Activated CD4-positive, alpha-beta T cell treated with anti-CD3 and anti-CD28 coated beads for 36 hours (primary cell): Measurements from ENCODE around the gene PLD5. TPM values are rescaled to one million over a fixed set of nuclear protein-coding genes. Genes with fewer than 3 reads are reported as not detected.
"Not testable (repeated sequence)": the region's sequence is repeated elsewhere in the genome, so short reads cannot be mapped to it uniquely, and the experiment has no call there.

Source experiments
- ATAC-seq: fragments of 200-7000 bp; cut with Tn5 transposase; one replicate; pipeline ENCODE4 v1.10.0; 2021; ENCODE audit warnings: mild to moderate bottlenecking, moderate library complexity
- CTCF ChIA-PET: fragments of 350-600 bp; sonication (Branson Sonifier 250); formaldehyde crosslinking; loops from one replicate; lab custom pipeline; 2021; ENCODE audit warnings: antibody characterized with exemption; lab: Charles Lee
- POLR2A ChIA-PET: fragments of 350-600 bp; sonication (Branson Sonifier 250); formaldehyde crosslinking; loops from one replicate; lab custom pipeline; 2021; ENCODE audit warnings: antibody characterized with exemption, inconsistent platforms; lab: Charles Lee
- DNase-seq: peaks from one replicate; pipeline ENCODE4 v3.0.0-alpha.2; 2020
- H3K27ac Mint-ChIP-seq: one replicate; pipeline ENCODE4 v1.8.0; 2021; ENCODE audit warnings: mixed read lengths
- H3K27me3 Mint-ChIP-seq: one replicate; pipeline ENCODE4 v1.8.0; 2021; ENCODE audit warnings: mixed read lengths
- H3K36me3 Mint-ChIP-seq: one replicate; pipeline ENCODE4 v1.8.0; 2021; ENCODE audit warnings: low read depth, mixed read lengths
- H3K4me1 Mint-ChIP-seq: one replicate; pipeline ENCODE4 v1.8.0; 2021; ENCODE audit warnings: mixed read lengths
- H3K4me3 Mint-ChIP-seq: one replicate; pipeline ENCODE4 v1.8.0; 2021; ENCODE audit warnings: mild to moderate bottlenecking, moderate library complexity, mixed read lengths
- H3K9me3 Mint-ChIP-seq: one replicate; pipeline ENCODE4 v1.8.0; 2021; ENCODE audit warnings: low read depth, mixed read lengths
- intact Hi-C, 2 experiments: fragments of 100-400 bp; cut with DNase I in 1 of 2; cut with micrococcal nuclease in 1 of 2; formaldehyde crosslinking; loops; one replicate each; pipeline versions ENCODE4 v1.14.2 to v1.15.1; 2022 to 2024; cut with DNase I, micrococcal nuclease
- total RNA-seq, 2 experiments: library from RNA; stranded (reverse); gene quantifications; one replicate each; pipeline ENCODE4 v1.2.3, GENCODE V29; 2021

PLD5 gene
- total RNA-seq, 2 experiments from 2014 or later: not detected

DNA sequence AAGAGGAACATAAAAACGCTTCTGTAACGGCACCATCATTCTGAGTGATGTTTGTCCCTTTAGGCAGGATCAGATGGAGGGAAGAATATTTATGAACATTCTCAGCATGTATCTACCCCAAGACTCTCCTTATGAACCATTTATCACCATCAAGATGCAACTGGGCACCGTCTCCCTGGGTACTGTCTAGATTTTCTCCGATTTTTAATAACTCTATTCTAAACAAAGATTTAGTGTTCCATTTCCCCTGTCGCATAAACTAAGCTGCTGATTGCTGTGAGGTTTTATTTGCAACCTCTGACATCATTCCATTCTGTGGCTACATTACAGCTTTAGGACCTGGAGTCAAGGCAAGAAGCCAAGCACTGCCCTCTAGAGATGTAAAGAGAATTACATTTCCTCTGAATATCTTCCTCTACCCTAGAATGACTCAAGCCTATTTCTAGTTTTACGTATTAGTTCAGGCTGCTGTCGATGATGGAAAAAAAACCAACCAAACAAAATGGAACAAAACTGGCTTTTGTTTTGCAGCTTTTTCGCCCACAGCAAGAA is 395.5 kb downstream of the PLD5 start:
- H3K27me3 Mint-ChIP-seq: no peaks in the 10 kb centered on the region
- no peaks in the 10 kb centered on the region for H3K36me3 Mint-ChIP-seq
- H3K9me3 Mint-ChIP-seq: peaks cover 3% of the 10 kb centered on the region
- H3K4me3 Mint-ChIP-seq: no peak overlapping the region
- H3K27ac Mint-ChIP-seq: no peak overlapping the region
- no peaks in the 10 kb centered on the region for H3K4me1 Mint-ChIP-seq
- ChIA-PET CTCF (interaction anchor here (0.8 kb wide), 1 partner anchor 10 kb away, joined by 3 read pairs; no protein-coding TSS in a partner anchor), POLR2A (no interaction called here)
- intact Hi-C loops: no loop called here
- ATAC-seq: no peak
- no peak for DNase-seq

GRCh38 chr1:242120432-242120831 is 404.1 kb downstream of the PLD5 start:
- intact Hi-C loops: no loop called here
- Mint-ChIP-seq H3K27me3 (no peaks in the 10 kb centered on the region), H3K27ac (no peak overlapping the region), H3K4me3 (no peak overlapping the region), H3K9me3 (no peaks in the 10 kb centered on the region), H3K4me1 (no peaks in the 10 kb centered on the region), H3K36me3 (no peaks in the 10 kb centered on the region)
- POLR2A ChIA-PET: no interaction called here
- ATAC-seq (no peak), DNase-seq (no peak)
- CTCF ChIA-PET: interaction anchor here (0.6 kb wide), 1 partner anchor 247 kb away, joined by 3 read pairs; no protein-coding TSS in a partner anchor

DNA sequence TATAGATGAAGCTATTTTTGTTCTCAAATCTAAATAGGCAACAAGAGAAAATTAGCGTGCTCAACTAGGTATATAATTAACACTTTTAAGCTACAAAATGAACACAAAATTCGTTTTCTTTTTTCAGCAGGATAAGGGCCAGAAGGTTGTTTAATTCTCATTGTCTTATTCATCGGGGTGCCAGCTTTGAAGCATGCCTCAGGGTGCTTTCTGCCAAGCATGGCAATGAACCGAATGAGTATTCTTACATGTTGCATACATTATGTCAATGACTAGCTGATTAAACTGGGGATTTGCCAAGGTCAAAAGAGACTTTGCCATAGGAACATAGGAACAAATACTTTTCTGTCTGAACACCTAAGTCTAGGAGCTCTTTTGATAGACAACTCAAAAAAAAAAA is 423.6 kb downstream of the PLD5 start:
- H3K27ac Mint-ChIP-seq: no peak overlapping the region
- no peaks in the 10 kb centered on the region for H3K9me3 Mint-ChIP-seq
- ATAC-seq (no peak), DNase-seq (no peak)
- H3K4me3 Mint-ChIP-seq: no peak overlapping the region
- intact Hi-C loops: no loop called here
- POLR2A ChIA-PET: no interaction called here
- peaks cover 6% of the 10 kb centered on the region for H3K27me3 Mint-ChIP-seq
- no peaks in the 10 kb centered on the region for H3K4me1 Mint-ChIP-seq
- no peaks in the 10 kb centered on the region for H3K36me3 Mint-ChIP-seq
- CTCF ChIA-PET: no interaction called here

- POLR2A ChIA-PET, H3K4me1 Mint-ChIP-seq, ATAC-seq, H3K4me3 Mint-ChIP-seq, intact Hi-C loops, H3K36me3 Mint-ChIP-seq, CTCF ChIA-PET, H3K27me3 Mint-ChIP-seq, H3K27ac Mint-ChIP-seq, H3K9me3 Mint-ChIP-seq, DNase-seq: not testable (repeated sequence)
Measured at GRCh38 chr1:242097283-242097682, 427.2 kb downstream of the PLD5 start.

DNA sequence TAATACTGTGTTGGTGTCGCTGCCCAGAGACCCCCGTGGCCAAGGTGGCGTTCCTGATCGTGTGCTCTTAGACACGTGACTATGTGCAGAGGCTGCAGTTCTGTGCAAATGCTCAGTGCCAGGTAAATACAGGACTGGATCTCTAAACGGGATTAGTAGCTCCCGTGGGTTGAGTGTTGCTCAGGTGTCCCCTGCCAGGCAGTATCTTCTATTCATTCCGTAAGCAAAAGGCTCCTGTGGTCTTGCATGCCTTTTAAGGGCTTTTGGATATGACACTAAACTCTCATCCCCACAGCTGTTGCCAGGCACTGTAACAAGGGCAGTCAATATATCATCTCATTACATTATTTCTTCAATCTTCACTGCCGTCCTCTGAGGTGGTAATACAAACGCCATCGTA is 431.4 kb downstream of the PLD5 start:
- ATAC-seq: no peak
- Mint-ChIP-seq H3K27me3 (no peaks in the 10 kb centered on the region), H3K27ac (no peak overlapping the region), H3K4me1 (no peaks in the 10 kb centered on the region), H3K9me3 (no peaks in the 10 kb centered on the region), H3K36me3 (no peaks in the 10 kb centered on the region), H3K4me3 (no peak overlapping the region)
- POLR2A ChIA-PET: no interaction called here
- DNase-seq: no peak
- CTCF ChIA-PET: interaction anchor here (0.8 kb wide), 1 partner anchor 1303 kb away, joined by 3 read pairs; no protein-coding TSS in a partner anchor
- intact Hi-C loops: no loop called here

DNA sequence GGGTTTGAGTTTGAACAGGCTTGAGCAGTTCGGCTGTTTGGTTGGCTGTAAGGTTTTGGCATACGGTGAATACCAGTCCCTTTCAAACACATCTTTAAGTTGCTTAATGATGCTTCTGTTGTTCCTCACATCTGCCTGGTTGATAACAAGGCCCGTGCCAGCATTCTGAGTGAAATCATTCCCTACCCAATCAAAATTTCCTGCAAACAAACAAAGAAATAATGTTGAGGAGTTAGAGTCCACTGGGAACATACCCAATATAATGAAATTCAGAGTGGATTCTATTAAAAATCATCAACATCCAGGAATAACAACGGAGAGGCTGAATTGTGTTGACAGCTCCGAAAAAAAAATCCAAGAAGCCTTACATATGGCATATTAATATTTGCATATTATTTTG is 434.6 kb downstream of the PLD5 start:
- Mint-ChIP-seq H3K27ac (no peak overlapping the region), H3K4me1 (no peaks in the 10 kb centered on the region), H3K4me3 (no peak overlapping the region), H3K36me3 (no peaks in the 10 kb centered on the region), H3K27me3 (peaks cover 3% of the 10 kb centered on the region), H3K9me3 (no peaks in the 10 kb centered on the region)
- POLR2A ChIA-PET: no interaction called here
- DNase-seq: no peak
- CTCF ChIA-PET: no interaction called here
- no peak for ATAC-seq
- intact Hi-C loops: no loop called here

GRCh38 chr1:242088875-242089274 is 435.6 kb downstream of the PLD5 start:
- H3K4me3 Mint-ChIP-seq: no peak overlapping the region
- no peak for DNase-seq
- H3K4me1 Mint-ChIP-seq: no peaks in the 10 kb centered on the region
- H3K36me3 Mint-ChIP-seq: no peaks in the 10 kb centered on the region
- no peak for ATAC-seq
- CTCF ChIA-PET: no interaction called here
- H3K27ac Mint-ChIP-seq: no peak overlapping the region
- H3K27me3 Mint-ChIP-seq: peaks cover 3% of the 10 kb centered on the region
- POLR2A ChIA-PET: no interaction called here
- no peaks in the 10 kb centered on the region for H3K9me3 Mint-ChIP-seq
- intact Hi-C loops: no loop called here

DNA sequence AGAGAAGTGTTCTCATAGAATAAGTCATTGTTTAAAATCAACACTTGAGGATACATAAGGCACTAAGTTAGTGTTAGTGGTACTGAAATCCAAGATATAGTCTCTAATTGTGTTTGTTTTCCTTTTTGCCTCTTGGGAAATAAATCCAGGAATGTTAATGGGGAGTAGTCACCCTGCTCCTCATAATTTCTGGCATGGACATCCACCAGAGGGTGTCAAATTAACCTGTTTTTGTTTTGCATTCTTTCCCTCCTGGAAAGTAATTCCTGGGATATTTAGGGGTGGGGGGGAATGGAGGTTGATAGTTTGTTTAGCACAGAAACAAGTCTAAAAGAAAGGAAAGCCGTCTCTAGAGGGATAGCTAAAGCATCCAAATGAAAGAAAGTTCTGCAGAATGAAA is 437.8 kb downstream of the PLD5 start:
- ATAC-seq: no peak
- intact Hi-C loops: no loop called here
- H3K9me3 Mint-ChIP-seq: no peaks in the 10 kb centered on the region
- no peaks in the 10 kb centered on the region for H3K4me1 Mint-ChIP-seq
- CTCF ChIA-PET: no interaction called here
- no peaks in the 10 kb centered on the region for H3K36me3 Mint-ChIP-seq
- POLR2A ChIA-PET: no interaction called here
- no peak overlapping the region for H3K4me3 Mint-ChIP-seq
- H3K27ac Mint-ChIP-seq: no peak overlapping the region
- H3K27me3 Mint-ChIP-seq: peaks cover 8% of the 10 kb centered on the region
- no peak for DNase-seq

GRCh38 chr1:242086093-242086492 is 438.4 kb downstream of the PLD5 start:
- Mint-ChIP-seq H3K4me1 (no peaks in the 10 kb centered on the region), H3K36me3 (no peaks in the 10 kb centered on the region), H3K4me3 (no peak overlapping the region), H3K9me3 (no peaks in the 10 kb centered on the region), H3K27ac (no peak overlapping the region), H3K27me3 (peaks cover 8% of the 10 kb centered on the region)
- no peak for DNase-seq
- POLR2A ChIA-PET: no interaction called here
- CTCF ChIA-PET: no interaction called here
- ATAC-seq: no peak
- intact Hi-C loops: no loop called here

GRCh38 chr1:242083742-242084141 is 440.8 kb downstream of the PLD5 start:
- ATAC-seq (no peak), DNase-seq (no peak)
- Mint-ChIP-seq H3K4me3 (no peak overlapping the region), H3K4me1 (no peaks in the 10 kb centered on the region), H3K36me3 (no peaks in the 10 kb centered on the region), H3K27ac (no peak overlapping the region), H3K9me3 (no peaks in the 10 kb centered on the region), H3K27me3 (peaks cover 8% of the 10 kb centered on the region)
- POLR2A ChIA-PET: no interaction called here
- CTCF ChIA-PET: interaction anchor here (0.6 kb wide), 1 partner anchor 1565 kb away, joined by 3 read pairs; no protein-coding TSS in a partner anchor
- intact Hi-C loops: no loop called here

DNA sequence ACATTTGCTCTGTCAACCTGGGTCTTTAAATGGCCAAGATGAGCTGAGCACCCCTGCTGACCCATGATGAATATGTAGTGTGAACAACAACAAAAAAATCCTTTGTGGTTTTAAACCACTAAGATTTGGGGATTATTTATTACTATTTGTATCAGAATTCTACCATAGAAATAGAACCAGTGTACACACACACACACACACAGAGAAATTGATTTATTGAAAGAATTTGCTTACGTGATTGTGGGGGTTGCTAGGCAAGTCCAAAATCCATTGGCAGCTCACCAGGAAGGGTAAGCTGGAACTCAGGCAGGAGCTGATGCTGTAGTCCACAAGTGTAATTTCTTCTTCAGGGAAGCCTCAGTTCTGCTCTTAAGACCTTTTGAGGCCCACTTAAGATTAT is 443.1 kb downstream of the PLD5 start:
- CTCF ChIA-PET: no interaction called here
- Mint-ChIP-seq H3K36me3 (no peaks in the 10 kb centered on the region), H3K27ac (no peak overlapping the region), H3K27me3 (peaks cover 8% of the 10 kb centered on the region), H3K4me3 (no peak overlapping the region), H3K4me1 (no peaks in the 10 kb centered on the region), H3K9me3 (no peaks in the 10 kb centered on the region)
- no peak for DNase-seq
- POLR2A ChIA-PET: no interaction called here
- no peak for ATAC-seq
- intact Hi-C loops: no loop called here

DNA sequence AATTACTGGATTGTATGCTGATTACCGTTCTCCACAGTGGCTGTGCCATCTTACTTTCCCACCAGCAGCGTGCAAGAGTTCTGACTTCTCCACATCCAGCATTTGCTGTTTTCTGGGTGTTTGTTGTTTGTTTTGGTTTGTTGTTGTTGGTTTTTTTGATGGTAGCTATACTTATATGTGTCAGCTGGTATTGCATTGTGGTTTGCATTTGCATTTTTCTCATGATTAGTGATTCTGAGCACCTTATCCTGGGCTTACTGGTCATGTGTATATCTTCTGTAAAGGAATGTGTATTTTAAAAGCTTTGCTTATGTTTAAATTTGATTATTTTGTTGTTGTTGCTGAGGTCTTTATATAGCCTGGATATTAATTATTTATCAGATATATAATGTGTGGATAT is 458.7 kb downstream of the PLD5 start:
- no peak for ATAC-seq
- intact Hi-C loops: no loop called here
- H3K4me1 Mint-ChIP-seq: no peaks in the 10 kb centered on the region
- ChIA-PET CTCF (interaction anchor here (0.6 to 0.7 kb wide), 2 partner anchors 65 to 801 kb away, joined by 3 read pairs; no protein-coding TSS in a partner anchor), POLR2A (no interaction called here)
- H3K27ac Mint-ChIP-seq: no peak overlapping the region
- no peaks in the 10 kb centered on the region for H3K9me3 Mint-ChIP-seq
- peaks cover 2% of the 10 kb centered on the region for H3K27me3 Mint-ChIP-seq
- DNase-seq: no peak
- H3K4me3 Mint-ChIP-seq: no peak overlapping the region
- no peaks in the 10 kb centered on the region for H3K36me3 Mint-ChIP-seq
